DOHH2 (cell line): ENCODE results near the gene ICE1.

Experiments
- CTCF ChIP-seq: fragments of 200-600 bp; sonication (generic); IDR thresholded peaks from one replicate; pipeline ENCODE4 v1.5.1; 2014; ENCODE audit warnings: antibody characterized with exemption, mild to moderate bottlenecking, low read depth, low read length; ENCODE audit not compliant: poor library complexity, severe bottlenecking
- EZH2phosphoT487 ChIP-seq: fragments of 200-600 bp; sonication (generic); IDR thresholded peaks from 2 replicates; pipeline ENCODE4 v1.6.1; 2017; ENCODE audit warnings: borderline replicate concordance, mild to moderate bottlenecking, antibody characterized with exemption, low read length, moderate library complexity, mixed read lengths

DNA sequence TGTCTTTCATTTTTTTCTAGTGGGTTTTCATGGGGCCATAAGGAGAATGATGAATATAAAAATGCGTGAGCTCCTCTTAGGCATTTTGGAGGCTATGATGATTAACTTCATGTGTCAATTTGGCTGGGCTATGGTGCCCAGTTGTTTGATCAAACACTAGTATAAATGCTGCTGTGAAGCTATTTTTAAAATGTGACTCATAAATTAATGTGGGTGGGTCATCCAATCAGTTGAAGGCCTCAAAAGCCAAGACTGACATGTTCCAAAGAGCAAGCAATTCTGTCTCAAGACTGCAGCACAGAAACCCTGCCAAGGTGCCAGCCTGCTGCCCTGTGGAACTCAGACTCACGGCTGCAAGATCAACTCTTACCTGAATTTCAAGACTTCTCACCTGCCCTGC, 24.4 kb upstream of the ICE1 start:
- no peak for TF ChIP-seq CTCF
- no peak for TF ChIP-seq EZH2phosphoT487
